T-cell (primary cell): ENCODE results near the gene THAP5. TPM values are rescaled to one million over a fixed set of nuclear protein-coding genes. Genes with fewer than 3 reads are reported as not detected.

Experiments used
- ATAC-seq, 4 experiments: fragments of 200-7000 bp in 3 of 4; fragments of 150-1000 bp in 1 of 4; cut with Tn5 transposase; replicated peaks in 1 of 4; 1 replicate in 3 of 4; 2 replicates in 1 of 4; pipeline ENCODE4 v1.10.0; 2021; ENCODE audit warnings: moderate library complexity in 3 of 4, mild to moderate bottlenecking in 2 of 4, moderate number of reproducible peaks in 1 of 4
- CTCF ChIA-PET, 2 donors: fragments of 300-600 bp; sonication (Branson Sonifier 250); formaldehyde crosslinking; loops; one replicate each; lab custom pipeline; 2022; ENCODE audit warnings: antibody characterized with exemption in 2 of 2; lab: Charles Lee
- POLR2A ChIA-PET, 2 donors: fragments of 300-600 bp; sonication (Branson Sonifier 250); formaldehyde crosslinking; loops; one replicate each; lab custom pipeline; 2022; ENCODE audit warnings: antibody characterized with exemption in 2 of 2; lab: Charles Lee
- DNase-seq, 35 experiments: peaks; one replicate each; pipeline versions ENCODE4 v3.0.0 to v3.0.0-alpha.2; 2013 to 2023
- H3K27ac ChIP-seq: one replicate; pipeline ENCODE4 v1.5.1; 2013; ENCODE audit warnings: low read length
- H3K27me3 ChIP-seq, 2 experiments: replicated peaks in 1 of 2; 1 replicate in 1 of 2; 2 replicates in 1 of 2; pipeline versions ENCODE4 v1.6.1 to v1.7.0; 2013; ENCODE audit warnings: low read length in 1 of 2, mixed read lengths in 1 of 2; ENCODE audit not compliant: control insufficient read depth in 2 of 2, insufficient read depth in 2 of 2; ENCODE audit errors: extremely low read depth in 1 of 2
- H3K36me3 ChIP-seq, 2 donors: 1 replicate in 1 of 2; 2 replicates in 1 of 2; pipeline versions ENCODE4 v1.6.1 to v1.7.0; 2013; ENCODE audit warnings: low read length in 1 of 2; ENCODE audit not compliant: control insufficient read depth in 2 of 2, insufficient read depth in 1 of 2; ENCODE audit errors: extremely low read depth in 1 of 2
- H3K4me1 ChIP-seq, 2 experiments: 1 replicate in 1 of 2; 2 replicates in 1 of 2; pipeline versions ENCODE4 v1.6.1 to v1.7.0; 2013; ENCODE audit warnings: low read length in 2 of 2, mixed read lengths in 1 of 2; ENCODE audit not compliant: insufficient read depth in 2 of 2, control insufficient read depth in 1 of 2; ENCODE audit errors: extremely low read depth in 1 of 2
- H3K4me3 ChIP-seq, 2 donors: 1 replicate in 1 of 2; 2 replicates in 1 of 2; pipeline versions ENCODE4 v1.5.1 to v1.7.0; 2013; ENCODE audit warnings: mild to moderate bottlenecking in 2 of 2, low read length in 1 of 2, moderate library complexity in 1 of 2; ENCODE audit not compliant: control insufficient read depth in 1 of 2; ENCODE audit errors: extremely low read depth in 1 of 2
- H3K9me3 ChIP-seq: 2 replicates; pipeline ENCODE4 v1.7.0; 2013
- H3K27ac Mint-ChIP-seq, 2 donors: one replicate each; pipeline ENCODE4 v1.8.0; 2020 to 2021; ENCODE audit warnings: mild to moderate bottlenecking in 2 of 2, mixed read lengths in 2 of 2
- H3K27me3 Mint-ChIP-seq, 2 donors: one replicate each; pipeline ENCODE4 v1.8.0; 2021 to 2022; ENCODE audit warnings: mixed read lengths in 2 of 2
- H3K36me3 Mint-ChIP-seq: one replicate; pipeline ENCODE4 v1.8.0; 2021; ENCODE audit warnings: mixed read lengths
- H3K4me1 Mint-ChIP-seq, 3 donors: one replicate each; pipeline ENCODE4 v1.8.0; 2020 to 2022; ENCODE audit warnings: mixed read lengths in 3 of 3, mild to moderate bottlenecking in 1 of 3
- H3K4me3 Mint-ChIP-seq, 3 donors: one replicate each; pipeline ENCODE4 v1.8.0; 2020 to 2022; ENCODE audit warnings: mild to moderate bottlenecking in 3 of 3, mixed read lengths in 3 of 3, moderate library complexity in 3 of 3
- H3K9me3 Mint-ChIP-seq, 3 donors: one replicate each; pipeline ENCODE4 v1.8.0; 2020 to 2022; ENCODE audit warnings: mixed read lengths in 3 of 3
- WGBS: methylation state at CpG from one replicate; pipeline ENCODE4 v1.1.5; 2013; ENCODE audit warnings: missing lambda C conversion rate; ENCODE audit not compliant: insufficient coverage; 5-methylcytosine and 5-hydroxymethylcytosine counted together
- total RNA-seq, 35 experiments: library from RNA in 6 of 35; stranded (reverse) in 6 of 35; fragments of 120-200 nt in 1 of 35; gene quantifications; one replicate each; pipeline versions ENCODE4 v1.2.1 to v1.2.4 and lab custom pipeline; 2013 to 2026

Gene THAP5
- total RNA-seq, 5 donors from 2014 or later (not counting 1 experiment from before 2014, with no cell fraction given), result 20.8 to 38.7 (median 36.1) TPM

- no peaks in the 10 kb centered on the region for H3K9me3 Mint-ChIP-seq
- no peaks in the 10 kb centered on the region for H3K36me3 Mint-ChIP-seq
- H3K4me3 Mint-ChIP-seq, result no peak overlapping the region
- no peak overlapping the region for H3K27ac Mint-ChIP-seq
- Histone ChIP-seq H3K27ac (no peak overlapping the region), H3K4me3 (no peak overlapping the region), H3K27me3 (no peaks in the 10 kb centered on the region), H3K4me1 (no peaks in the 10 kb centered on the region), H3K9me3 (no peaks in the 10 kb centered on the region), H3K36me3 (no peaks in the 10 kb centered on the region)
- POLR2A ChIA-PET, result interaction anchor here in 1 of 2 donors (0.6 kb wide), 1 partner anchor 109 kb away, joined by 3 read pairs; no protein-coding TSS in a partner anchor
- CTCF ChIA-PET, result no interaction called here
- WGBS, result 50% methylated on average over 1 of the region's 3 CpGs
- ATAC-seq (no peak), DNase-seq (no peak)
- H3K4me1 Mint-ChIP-seq, result no peaks in the 10 kb centered on the region
- peaks cover 0 to 6% of the 10 kb centered on the region in 2 donors for H3K27me3 Mint-ChIP-seq
These were observed 16.8 kb upstream of the THAP5 start for GRCh38 chr7:108586274-108586710.

GRCh38 chr7:108585843-108586242 lies 16.3 kb upstream of the THAP5 start:
- Histone ChIP-seq H3K9me3 (no peaks in the 10 kb centered on the region), H3K4me1 (no peaks in the 10 kb centered on the region), H3K27ac (no peak overlapping the region), H3K4me3 (no peak overlapping the region), H3K36me3 (no peaks in the 10 kb centered on the region), H3K27me3 (no peaks in the 10 kb centered on the region)
- CTCF ChIA-PET, result no interaction called here
- Mint-ChIP-seq H3K27ac (no peak overlapping the region), H3K9me3 (no peaks in the 10 kb centered on the region), H3K4me3 (no peak overlapping the region), H3K27me3 (peaks cover 0 to 5% of the 10 kb centered on the region in 2 donors), H3K36me3 (no peaks in the 10 kb centered on the region), H3K4me1 (no peaks in the 10 kb centered on the region)
- DNase-seq (no peak), ATAC-seq (no peak)
- POLR2A ChIA-PET, result no interaction called here
- WGBS, result 91% methylated on average over 1 of the region's 2 CpGs

- Histone ChIP-seq H3K27ac (no peak overlapping the region), H3K9me3 (no peaks in the 10 kb centered on the region), H3K36me3 (peaks cover 0 to 9% of the 10 kb centered on the region in 2 donors), H3K4me1 (no peaks in the 10 kb centered on the region), H3K4me3 (no peak overlapping the region), H3K27me3 (no peaks in the 10 kb centered on the region)
- ChIA-PET CTCF (no interaction called here), POLR2A (no interaction called here)
- peaks cover 9% of the 10 kb centered on the region for H3K36me3 Mint-ChIP-seq
- WGBS, result no CpG with 5 or more reads among the region's 1 CpG
- no peaks in the 10 kb centered on the region for H3K27me3 Mint-ChIP-seq
- no peaks in the 10 kb centered on the region for H3K9me3 Mint-ChIP-seq
- no peak overlapping the region for H3K4me3 Mint-ChIP-seq
- no peak for ATAC-seq
- DNase-seq, result no peak
- H3K4me1 Mint-ChIP-seq, result no peaks in the 10 kb centered on the region
- H3K27ac Mint-ChIP-seq, result no peak overlapping the region
These were observed 14.7 kb upstream of the THAP5 start for GRCh38 chr7:108584211-108584610.

- ATAC-seq (no peak), DNase-seq (no peak)
- H3K9me3 ChIP-seq, result no peaks in the 10 kb centered on the region
- no peaks in the 10 kb centered on the region for H3K4me1 ChIP-seq
- peaks cover 0 to 3% (median 0%) of the 10 kb centered on the region in 3 donors for H3K9me3 Mint-ChIP-seq
- peaks cover 0 to 12% of the 10 kb centered on the region in 2 donors for H3K36me3 ChIP-seq
- POLR2A ChIA-PET, result interaction anchor here (0.6 kb wide), 2 partner anchors 11 to 63 kb away, joined by 3 to 4 read pairs; no protein-coding TSS in a partner anchor
- peaks cover under 1 to 3% (median under 1%) of the 10 kb centered on the region in 3 donors for H3K4me1 Mint-ChIP-seq
- H3K4me3 ChIP-seq, result no peak overlapping the region
- peaks cover 23% of the 10 kb centered on the region for H3K36me3 Mint-ChIP-seq
- no peaks in the 10 kb centered on the region for H3K27me3 Mint-ChIP-seq
- no peak overlapping the region for H3K27ac ChIP-seq
- WGBS, result no CpG with 5 or more reads among the region's 4 CpGs
- H3K27ac Mint-ChIP-seq, result no peak overlapping the region
- H3K4me3 Mint-ChIP-seq, result no peak overlapping the region
- H3K27me3 ChIP-seq, result no peaks in the 10 kb centered on the region
- CTCF ChIA-PET, result no interaction called here
These were observed 12.4 kb upstream of the THAP5 start for GRCh38 chr7:108581655-108582491.

GRCh38 chr7:108580298-108580697 lies 10.8 kb upstream of the THAP5 start:
- Histone ChIP-seq H3K36me3 (peaks cover 0 to 20% of the 10 kb centered on the region in 2 donors), H3K9me3 (no peaks in the 10 kb centered on the region), H3K27ac (no peak overlapping the region), H3K27me3 (no peaks in the 10 kb centered on the region), H3K4me3 (no peak overlapping the region), H3K4me1 (no peaks in the 10 kb centered on the region)
- peaks cover 4 to 16% (median 12%) of the 10 kb centered on the region in 3 donors for H3K4me1 Mint-ChIP-seq
- no peak overlapping the region for H3K27ac Mint-ChIP-seq
- H3K4me3 Mint-ChIP-seq, result no peak overlapping the region
- H3K9me3 Mint-ChIP-seq, result peaks cover 0 to 3% (median 0%) of the 10 kb centered on the region in 3 donors
- ATAC-seq (peak in 1 of 4 experiments; percentile 31), DNase-seq (no peak)
- ChIA-PET POLR2A (interaction anchor here in 1 of 2 donors (0.7 kb wide), 1 partner anchor 9 kb away, joined by 3 read pairs; no protein-coding TSS in a partner anchor), CTCF (no interaction called here)
- WGBS, result 73% methylated on average over 5 of the region's 6 CpGs
- no peaks in the 10 kb centered on the region for H3K27me3 Mint-ChIP-seq
- H3K36me3 Mint-ChIP-seq, result peaks cover 37% of the 10 kb centered on the region

- Mint-ChIP-seq H3K9me3 (peaks cover 0 to 3% (median 0%) of the 10 kb centered on the region in 3 donors), H3K27ac (no peak overlapping the region), H3K4me3 (no peak overlapping the region), H3K36me3 (peaks cover 48% of the 10 kb centered on the region), H3K4me1 (peaks cover 12 to 21% (median 19%) of the 10 kb centered on the region in 3 donors), H3K27me3 (no peaks in the 10 kb centered on the region)
- WGBS, result 98% methylated on average over 6 of the region's 7 CpGs
- Histone ChIP-seq H3K4me3 (no peak overlapping the region), H3K27ac (no peak overlapping the region), H3K27me3 (no peaks in the 10 kb centered on the region), H3K4me1 (no peaks in the 10 kb centered on the region), H3K36me3 (peaks cover 0 to 25% of the 10 kb centered on the region in 2 donors), H3K9me3 (no peaks in the 10 kb centered on the region)
- ATAC-seq (no peak), DNase-seq (no peak)
- CTCF ChIA-PET, result no interaction called here
- POLR2A ChIA-PET, result no interaction called here
These were observed 9.4 kb upstream of the THAP5 start for GRCh38 chr7:108578937-108579336.
